Right lobe of liver (tissue), 6 donors: ENCODE data around the gene DEFB126. TPM values are rescaled to one million over a fixed set of nuclear protein-coding genes. Genes with fewer than 3 reads are reported as not detected.
A peak's percentile ranks its signal among the peaks of the same experiment; 100 is the strongest.
"Not testable (repeated sequence)": the region's sequence is repeated elsewhere in the genome, so short reads cannot be mapped to it uniquely, and the experiment has no call there.

ENCODE experiments used
- ATAC-seq, 4 donors: fragments of 200-7000 bp; cut with Tn5 transposase; one replicate each; pipeline ENCODE4 v1.9.1; 2020; ENCODE audit warnings: mild to moderate bottlenecking in 4 of 4, moderate library complexity in 4 of 4
- DNase-seq, 3 donors: peaks; one replicate each; pipeline ENCODE4 v3.0.0-alpha.2; 2020
- H3K27ac ChIP-seq, 3 donors: fragments of 200-600 bp; one replicate each; pipeline ENCODE4 v1.8.0; 2022
- H3K27me3 ChIP-seq, 2 donors: fragments of 200-600 bp; one replicate each; pipeline ENCODE4 v1.8.0; 2022
- H3K36me3 ChIP-seq, 4 donors: fragments of 200-600 bp; sonication (generic) in 1 of 4; one replicate each; pipeline versions ENCODE4 v1.5.1 to v1.8.0; 2017 to 2022; ENCODE audit warnings: control low read depth in 1 of 4
- H3K4me1 ChIP-seq, 4 donors: fragments of 200-600 bp; sonication (generic) in 1 of 4; one replicate each; pipeline versions ENCODE4 v1.5.1 to v1.8.0; 2017 to 2022; ENCODE audit warnings: control low read depth in 1 of 4
- H3K4me3 ChIP-seq, 3 donors: fragments of 200-600 bp; one replicate each; pipeline ENCODE4 v1.8.0; 2022
- H3K9me3 ChIP-seq, 4 donors: fragments of 200-600 bp; sonication (generic) in 1 of 4; one replicate each; pipeline versions ENCODE4 v1.5.1 to v1.8.0; 2017 to 2022; ENCODE audit warnings: control low read depth in 1 of 4
- CTCF ChIP-seq, 4 donors: fragments of 200-600 bp in 3 of 4; fragments of 450-650 bp in 1 of 4; IDR thresholded peaks; one replicate each; pipeline versions ENCODE4 v1.5.1 to v1.8.0; 2016 to 2022; ENCODE audit warnings: antibody characterized with exemption in 4 of 4, mild to moderate bottlenecking in 2 of 4
- POLR2A ChIP-seq: fragments of 450-650 bp; IDR thresholded peaks from one replicate; pipeline ENCODE4 v1.6.1; 2017; ENCODE audit warnings: antibody characterized with exemption, mild to moderate bottlenecking
- WGBS: methylation state at CpG from one replicate; pipeline ENCODE4 v1.1.6; 2018; ENCODE audit warnings: low coverage, low lambda C conversion rate; ENCODE audit not compliant: insufficient coverage; ENCODE audit errors: missing lambda C conversion rate; 5-methylcytosine and 5-hydroxymethylcytosine counted together
- intact Hi-C, 2 donors: fragments of 100-400 bp; cut with DNase I; formaldehyde crosslinking; loops; one replicate each; pipeline versions ENCODE4 v1.11.2 to v1.14.1; 2022
- total RNA-seq, 6 experiments: library from RNA; depleted of rRNA in 2 of 6; stranded (reverse); fragments of >200 nt in 2 of 6; fragmentation: NEBNext Ultra II Directional in 3 of 6; extraction: Animal tissue kit (Norgen Biotek cat#: 25700) in 3 of 6; gene quantifications; one replicate each; pipeline versions ENCODE4 v1.1.0 to v1.2.4, GENCODE V29; 2016 to 2023
- donor health status: DM: no; HTN: yes; CAD: no.
- donor health status: DM: no; HTN: no; CAD: no.
- donor health status: DM: no; HTN: no; CAD: no.
- donor health status: DM: no; HTN: yes; CAD: no.
- donor health status: DM: no; HTN: yes; CAD: no.

The DEFB126 gene
- total RNA-seq, 6 experiments from 2014 or later = not detected

- Histone ChIP-seq H3K27me3 (peaks cover 0 to 6% of the 10 kb centered on the region in 2 donors), H3K4me1 (no peaks in the 10 kb centered on the region), H3K36me3 (no peaks in the 10 kb centered on the region), H3K27ac (no peak overlapping the region), H3K9me3 (no peaks in the 10 kb centered on the region), H3K4me3 (no peak overlapping the region)
- TF ChIP-seq POLR2A (no peak), CTCF (IDR thresholded peaks at IDR 0.05) (no peak)
- ATAC-seq = no peak
- intact Hi-C loops = no loop called here
- WGBS = 60% methylated on average over 1 of the region's 5 CpGs
- DNase-seq = no peak
Observed at GRCh38 chr20:103456-103855, 38.9 kb upstream of the DEFB126 start.

- DNase-seq = no peak
- no peak for ATAC-seq
- Histone ChIP-seq H3K4me1 (no peaks in the 10 kb centered on the region), H3K4me3 (no peak overlapping the region), H3K9me3 (no peaks in the 10 kb centered on the region), H3K27me3 (peaks cover 0 to 6% of the 10 kb centered on the region in 2 donors), H3K36me3 (no peaks in the 10 kb centered on the region), H3K27ac (no peak overlapping the region)
- intact Hi-C loops = no loop called here
- no peak for TF ChIP-seq POLR2A
- TF ChIP-seq CTCF (IDR thresholded peaks at IDR 0.05) = no peak
Observed at GRCh38 chr20:112396-112795, 30.0 kb upstream of the DEFB126 start.

- no peaks in the 10 kb centered on the region for H3K27me3 ChIP-seq
- no peak for DNase-seq
- H3K4me3 ChIP-seq = no peak overlapping the region
- H3K4me1 ChIP-seq = no peaks in the 10 kb centered on the region
- no peaks in the 10 kb centered on the region for H3K36me3 ChIP-seq
- intact Hi-C loops = no loop called here
- no peak overlapping the region for H3K27ac ChIP-seq
- no peak for ATAC-seq
- no peak for TF ChIP-seq CTCF (IDR thresholded peaks at IDR 0.05)
- TF ChIP-seq POLR2A = no peak
- H3K9me3 ChIP-seq = no peaks in the 10 kb centered on the region
Observed at GRCh38 chr20:117518-117917, 24.9 kb upstream of the DEFB126 start.

GRCh38 chr20:129786-130323 lies 12.5 kb upstream of the DEFB126 start:
- 71% methylated on average over 13 of the region's 28 CpGs for WGBS
- H3K27ac ChIP-seq, H3K9me3 ChIP-seq, DNase-seq, H3K4me3 ChIP-seq, H3K27me3 ChIP-seq, intact Hi-C loops, H3K36me3 ChIP-seq, ATAC-seq, H3K4me1 ChIP-seq: not testable (repeated sequence)

- H3K27ac ChIP-seq = no peak overlapping the region
- intact Hi-C loops = no loop called here
Observed at GRCh38 chr20:137668-138490, 4.5 kb upstream of the DEFB126 start.

More at GRCh38 chr20:137668-138490, 4.5 kb upstream of the DEFB126 start:
- Histone ChIP-seq H3K9me3 (no peaks in the 10 kb centered on the region), H3K27me3 (no peaks in the 10 kb centered on the region), H3K4me1 (no peaks in the 10 kb centered on the region), H3K36me3 (no peaks in the 10 kb centered on the region), H3K4me3 (no peak overlapping the region)
- ATAC-seq (no peak), DNase-seq (no peak)
- 60% methylated on average over 8 of the region's 11 CpGs for WGBS
- TF ChIP-seq CTCF (IDR thresholded peaks at IDR 0.05) (peak in 1 of 4 donors; percentile 5), POLR2A (no peak)
